Activated B cell treated with CpG ODN at 0.5 μM for 24 hours (primary cell): ENCODE results near the gene HSF4. TPM values are rescaled to one million over a fixed set of nuclear protein-coding genes. Genes with fewer than 3 reads are reported as not detected.

ENCODE experiments used
- ATAC-seq: fragments of 200-7000 bp; cut with Tn5 transposase; one replicate; pipeline ENCODE4 v1.10.0; 2021; ENCODE audit warnings: low read depth, mild to moderate bottlenecking, moderate library complexity
- CTCF ChIA-PET: fragments of 350-600 bp; sonication (Branson Sonifier 250); formaldehyde crosslinking; loops from one replicate; lab custom pipeline; 2021; ENCODE audit warnings: antibody characterized with exemption; lab: Charles Lee
- POLR2A ChIA-PET: fragments of 350-600 bp; sonication (Branson Sonifier 250); formaldehyde crosslinking; loops from one replicate; lab custom pipeline; 2021; ENCODE audit warnings: antibody characterized with exemption; lab: Charles Lee
- DNase-seq: peaks from one replicate; pipeline ENCODE4 v3.0.0; 2022
- H3K27ac Mint-ChIP-seq: one replicate; pipeline ENCODE4 v1.8.0; 2020; ENCODE audit warnings: mixed read lengths
- H3K27me3 Mint-ChIP-seq: one replicate; pipeline ENCODE4 v1.8.0; 2021; ENCODE audit warnings: mixed read lengths
- H3K36me3 Mint-ChIP-seq: one replicate; pipeline ENCODE4 v1.8.0; 2021; ENCODE audit warnings: low read depth, mixed read lengths
- H3K4me1 Mint-ChIP-seq: one replicate; pipeline ENCODE4 v1.8.0; 2021; ENCODE audit warnings: mixed read lengths
- H3K4me3 Mint-ChIP-seq: one replicate; pipeline ENCODE4 v1.8.0; 2020; ENCODE audit warnings: mild to moderate bottlenecking, mixed read lengths
- H3K9me3 Mint-ChIP-seq: one replicate; pipeline ENCODE4 v1.8.0; 2020; ENCODE audit warnings: mixed read lengths
- intact Hi-C: fragments of 100-400 bp; cut with micrococcal nuclease; formaldehyde crosslinking; loops from one replicate; pipeline ENCODE4 v1.15.1; 2024
- total RNA-seq: library from RNA; stranded (reverse); gene quantifications from 2 replicates; pipeline ENCODE4 v1.2.3, GENCODE V29; 2022
- TF ChIP-seq, protein P1 (sequence below): fragments of 200-600 bp; IDR thresholded peaks from one replicate; pipeline ENCODE4 v1.8.0; 2022; ENCODE audit warnings: antibody characterized with exemption, mild to moderate bottlenecking

HSF4 gene
- total RNA-seq, 1 donor from 2014 or later, result 5.9 TPM

DNA sequence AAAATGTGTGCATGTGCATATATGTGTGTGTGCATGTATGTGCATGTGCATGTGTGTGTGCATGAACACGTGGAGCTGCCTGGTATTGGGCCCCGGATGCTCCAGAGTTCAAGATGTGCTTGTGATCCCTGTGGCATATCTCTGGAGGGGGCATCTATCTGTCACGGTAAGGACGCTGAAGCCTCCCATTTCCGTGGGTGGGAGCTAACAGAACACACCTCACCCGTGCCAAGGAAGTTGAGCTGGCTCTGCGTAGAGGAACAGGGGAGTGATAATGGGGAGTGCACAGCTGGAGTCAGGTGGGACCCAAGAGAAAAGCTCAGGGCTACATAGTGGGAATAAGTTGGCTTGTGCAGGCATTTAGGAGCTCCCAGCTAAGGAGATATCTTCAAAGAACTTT, 47.1 kb downstream of the HSF4 start:
- intact Hi-C loops, result no loop called here
- Mint-ChIP-seq H3K27me3 (no peaks in the 10 kb centered on the region), H3K9me3 (no peaks in the 10 kb centered on the region), H3K4me1 (no peaks in the 10 kb centered on the region), H3K27ac (no peak overlapping the region), H3K36me3 (no peaks in the 10 kb centered on the region), H3K4me3 (no peak overlapping the region)
- CTCF ChIA-PET, result no interaction called here
- TF ChIP-seq, protein P1, sequence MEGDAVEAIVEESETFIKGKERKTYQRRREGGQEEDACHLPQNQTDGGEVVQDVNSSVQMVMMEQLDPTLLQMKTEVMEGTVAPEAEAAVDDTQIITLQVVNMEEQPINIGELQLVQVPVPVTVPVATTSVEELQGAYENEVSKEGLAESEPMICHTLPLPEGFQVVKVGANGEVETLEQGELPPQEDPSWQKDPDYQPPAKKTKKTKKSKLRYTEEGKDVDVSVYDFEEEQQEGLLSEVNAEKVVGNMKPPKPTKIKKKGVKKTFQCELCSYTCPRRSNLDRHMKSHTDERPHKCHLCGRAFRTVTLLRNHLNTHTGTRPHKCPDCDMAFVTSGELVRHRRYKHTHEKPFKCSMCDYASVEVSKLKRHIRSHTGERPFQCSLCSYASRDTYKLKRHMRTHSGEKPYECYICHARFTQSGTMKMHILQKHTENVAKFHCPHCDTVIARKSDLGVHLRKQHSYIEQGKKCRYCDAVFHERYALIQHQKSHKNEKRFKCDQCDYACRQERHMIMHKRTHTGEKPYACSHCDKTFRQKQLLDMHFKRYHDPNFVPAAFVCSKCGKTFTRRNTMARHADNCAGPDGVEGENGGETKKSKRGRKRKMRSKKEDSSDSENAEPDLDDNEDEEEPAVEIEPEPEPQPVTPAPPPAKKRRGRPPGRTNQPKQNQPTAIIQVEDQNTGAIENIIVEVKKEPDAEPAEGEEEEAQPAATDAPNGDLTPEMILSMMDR, result no peak
- DNase-seq (no peak), ATAC-seq (no peak)
- POLR2A ChIA-PET, result no interaction called here

GRCh38 chr16:67212766-67213165, 48.2 kb downstream of the HSF4 start:
- TF ChIP-seq, protein P1, result no peak
- DNase-seq (no peak), ATAC-seq (no peak)
- Mint-ChIP-seq H3K27ac (no peak overlapping the region), H3K9me3 (no peaks in the 10 kb centered on the region), H3K4me3 (no peak overlapping the region), H3K36me3 (no peaks in the 10 kb centered on the region), H3K27me3 (no peaks in the 10 kb centered on the region), H3K4me1 (no peaks in the 10 kb centered on the region)
- POLR2A ChIA-PET, result interaction anchor here (0.6 kb wide), 1 partner anchor 31 kb away, joined by 3 read pairs; no protein-coding TSS in a partner anchor
- intact Hi-C loops, result no loop called here
- CTCF ChIA-PET, result no interaction called here

- ATAC-seq, result no peak
- no peak for DNase-seq
- CTCF ChIA-PET, result no interaction called here
- Mint-ChIP-seq H3K4me1 (no peaks in the 10 kb centered on the region), H3K27ac (no peak overlapping the region), H3K36me3 (no peaks in the 10 kb centered on the region), H3K27me3 (no peaks in the 10 kb centered on the region), H3K9me3 (no peaks in the 10 kb centered on the region), H3K4me3 (no peak overlapping the region)
- POLR2A ChIA-PET, result interaction anchor here (0.6 kb wide), 1 partner anchor 31 kb away, joined by 3 read pairs; no protein-coding TSS in a partner anchor
- intact Hi-C loops, result no loop called here
- TF ChIP-seq, protein P1, result no peak
Observed at GRCh38 chr16:67213197-67214019, 48.9 kb downstream of the HSF4 start.

DNA sequence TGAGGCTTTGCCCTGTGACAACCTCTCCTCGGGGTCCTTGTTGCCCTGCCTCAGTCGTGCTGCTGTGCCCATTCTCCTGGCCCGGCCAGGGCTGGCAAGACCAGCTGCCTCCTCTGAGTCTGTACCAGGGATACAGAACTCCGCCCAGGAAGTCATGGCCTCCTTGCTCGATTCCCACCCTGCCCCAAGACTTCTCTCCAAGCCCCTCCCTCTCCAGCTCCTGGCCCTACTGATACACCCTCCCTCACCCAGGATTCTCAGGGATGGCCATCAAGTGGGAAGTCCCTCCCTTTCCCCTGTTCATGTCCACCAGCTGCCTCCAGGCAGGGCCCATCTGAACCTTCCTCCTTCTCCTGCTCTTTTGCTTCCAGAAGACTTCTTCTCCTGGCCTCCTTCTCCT, 51.2 kb downstream of the HSF4 start:
- H3K9me3 Mint-ChIP-seq, result no peaks in the 10 kb centered on the region
- H3K4me1 Mint-ChIP-seq, result no peaks in the 10 kb centered on the region
- H3K27ac Mint-ChIP-seq, result no peak overlapping the region

More for the DNA sequence above, 51.2 kb downstream of the HSF4 start:
- Mint-ChIP-seq H3K36me3 (no peaks in the 10 kb centered on the region), H3K4me3 (no peak overlapping the region), H3K27me3 (no peaks in the 10 kb centered on the region)
- CTCF ChIA-PET, result no interaction called here
- no peak for DNase-seq
- ATAC-seq, result no peak
- TF ChIP-seq, protein P1, result no peak
- POLR2A ChIA-PET, result no interaction called here
- intact Hi-C loops, result no loop called here
